Colonic mucosa (tissue), 4 donors: ENCODE measurements around the gene EEF1AKMT2. TPM values are rescaled to one million over a fixed set of nuclear protein-coding genes. Genes with fewer than 3 reads are reported as not detected.
"Not testable (repeated sequence)": the region's sequence is repeated elsewhere in the genome, so short reads cannot be mapped to it uniquely, and the experiment has no call there.

Experiments used
- DNase-seq: peaks from one replicate; pipeline ENCODE4 v3.0.0-alpha.2; 2020
- H3K27ac ChIP-seq: fragments of 200-600 bp; one replicate; pipeline ENCODE4 v1.8.0; 2021
- H3K27me3 ChIP-seq: fragments of 200-600 bp; one replicate; pipeline ENCODE4 v1.8.0; 2021
- H3K36me3 ChIP-seq: fragments of 200-600 bp; one replicate; pipeline ENCODE4 v1.8.0; 2021
- H3K4me1 ChIP-seq: fragments of 200-600 bp; one replicate; pipeline ENCODE4 v1.8.0; 2021; ENCODE audit warnings: mild to moderate bottlenecking
- H3K4me3 ChIP-seq: fragments of 200-600 bp; one replicate; pipeline ENCODE4 v1.8.0; 2021
- H3K9ac ChIP-seq, 2 donors: one replicate each; pipeline ENCODE4 v1.7.0; 2013; ENCODE audit warnings: control low read depth in 2 of 2, low read depth in 2 of 2, low read length in 2 of 2
- H3K9me3 ChIP-seq: fragments of 200-600 bp; one replicate; pipeline ENCODE4 v1.8.0; 2021
- CTCF ChIP-seq: fragments of 200-600 bp; IDR thresholded peaks from one replicate; pipeline ENCODE4 v1.8.0; 2022; ENCODE audit warnings: antibody characterized with exemption, mild to moderate bottlenecking
- intact Hi-C: fragments of 100-400 bp; cut with DNase I; formaldehyde crosslinking; loops from one replicate; pipeline ENCODE4 v1.14.1; 2022
- total RNA-seq, 2 donors: library from RNA; stranded (reverse); fragmentation: NEBNext Ultra II Directional in 1 of 2; extraction: Animal tissue kit (Norgen Biotek cat#: 25700) in 1 of 2; gene quantifications; one replicate each; pipeline ENCODE4 v1.2.1, GENCODE V29; 2021
- donor health status: healthy.
- donor health status: DM: no; HTN: no; CAD: no.
- donor health status: DM: no; HTN: no; CAD: no.

The EEF1AKMT2 gene
- total RNA-seq, 2 donors from 2014 or later, result 14.7 to 16.5 TPM

DNA sequence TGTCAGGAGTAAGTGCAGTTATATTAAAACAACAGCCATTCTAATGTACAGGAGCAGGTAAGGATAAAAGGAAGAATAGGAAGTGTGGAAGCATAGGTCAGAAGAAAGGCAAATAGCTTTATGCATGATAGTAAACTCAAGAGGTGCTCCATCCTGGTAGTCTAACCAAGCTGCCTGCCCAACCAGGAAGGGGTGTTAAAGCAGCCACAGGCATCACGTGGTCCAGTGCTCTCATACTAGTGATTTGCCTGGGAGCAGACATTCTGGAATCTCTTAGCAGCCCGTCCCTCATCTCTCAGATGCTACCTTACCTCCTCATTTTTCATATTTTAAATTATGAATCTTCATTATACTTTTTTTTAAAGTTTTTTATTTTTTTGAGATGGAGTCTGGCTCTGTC is 28.4 kb upstream of the EEF1AKMT2 start:
- DNase-seq, result no peak
- Histone ChIP-seq H3K4me3 (no peak overlapping the region), H3K27me3 (no peaks in the 10 kb centered on the region), H3K36me3 (no peaks in the 10 kb centered on the region), H3K9me3 (no peaks in the 10 kb centered on the region), H3K9ac (no peak overlapping the region), H3K27ac (no peak overlapping the region), H3K4me1 (no peaks in the 10 kb centered on the region)
- TF ChIP-seq CTCF, result no peak
- intact Hi-C loops, result no loop called here

DNA sequence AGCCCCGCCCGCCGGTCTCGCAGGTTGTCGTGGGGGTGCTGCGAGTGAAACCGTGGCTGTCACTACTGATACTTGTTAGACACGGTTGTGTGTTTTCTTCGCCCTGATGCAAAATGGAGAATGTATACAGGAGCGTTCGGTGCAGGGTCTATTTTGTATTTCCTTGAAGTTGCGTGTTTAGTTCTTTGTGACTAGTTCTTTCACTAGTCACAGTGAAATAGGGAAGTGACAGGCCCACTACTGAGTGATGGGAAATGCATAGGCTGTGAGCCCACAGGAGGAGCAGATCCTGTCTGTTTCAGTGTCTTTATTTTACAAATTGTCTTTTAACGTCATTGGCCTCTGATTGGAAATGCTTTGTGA is 10.6 kb upstream of the EEF1AKMT2 start:
- peak overlapping the region; percentile 58 for H3K27ac ChIP-seq
- no peak for TF ChIP-seq CTCF
- DNase-seq, result no peak
- intact Hi-C loops, result no loop called here
- peak overlapping the region; percentile 97 for H3K4me3 ChIP-seq
- no peaks in the 10 kb centered on the region for H3K9me3 ChIP-seq
- no peaks in the 10 kb centered on the region for H3K27me3 ChIP-seq
- H3K4me1 ChIP-seq, result no peaks in the 10 kb centered on the region
- peak overlapping the region; percentile 88 to 97 for H3K9ac ChIP-seq
- H3K36me3 ChIP-seq, result no peaks in the 10 kb centered on the region

GRCh38 chr10:124799211-124799610 is 7.5 kb upstream of the EEF1AKMT2 start:
- intact Hi-C loops, result no loop called here
- TF ChIP-seq CTCF, result no peak
- no peaks in the 10 kb centered on the region for H3K4me1 ChIP-seq
- no peak overlapping the region for H3K9ac ChIP-seq
- H3K4me3 ChIP-seq, result no peak overlapping the region
- H3K9me3 ChIP-seq, result no peaks in the 10 kb centered on the region
- no peaks in the 10 kb centered on the region for H3K27me3 ChIP-seq
- no peaks in the 10 kb centered on the region for H3K36me3 ChIP-seq
- H3K27ac ChIP-seq, result no peak overlapping the region
- DNase-seq, result no peak

GRCh38 chr10:124798781-124799180 is 7.1 kb upstream of the EEF1AKMT2 start:
- Histone ChIP-seq H3K4me3 (no peak overlapping the region), H3K27me3 (no peaks in the 10 kb centered on the region), H3K27ac (no peak overlapping the region), H3K36me3 (no peaks in the 10 kb centered on the region), H3K9me3 (no peaks in the 10 kb centered on the region), H3K4me1 (no peaks in the 10 kb centered on the region), H3K9ac (no peak overlapping the region)
- no peak for TF ChIP-seq CTCF
- DNase-seq, result no peak
- intact Hi-C loops, result no loop called here

GRCh38 chr10:124798364-124798763 is 6.7 kb upstream of the EEF1AKMT2 start:
- Histone ChIP-seq H3K4me3 (no peak overlapping the region), H3K4me1 (no peaks in the 10 kb centered on the region), H3K9me3 (no peaks in the 10 kb centered on the region), H3K27me3 (no peaks in the 10 kb centered on the region), H3K9ac (no peak overlapping the region), H3K36me3 (no peaks in the 10 kb centered on the region), H3K27ac (no peak overlapping the region)
- no peak for TF ChIP-seq CTCF
- intact Hi-C loops, result no loop called here
- no peak for DNase-seq

DNA sequence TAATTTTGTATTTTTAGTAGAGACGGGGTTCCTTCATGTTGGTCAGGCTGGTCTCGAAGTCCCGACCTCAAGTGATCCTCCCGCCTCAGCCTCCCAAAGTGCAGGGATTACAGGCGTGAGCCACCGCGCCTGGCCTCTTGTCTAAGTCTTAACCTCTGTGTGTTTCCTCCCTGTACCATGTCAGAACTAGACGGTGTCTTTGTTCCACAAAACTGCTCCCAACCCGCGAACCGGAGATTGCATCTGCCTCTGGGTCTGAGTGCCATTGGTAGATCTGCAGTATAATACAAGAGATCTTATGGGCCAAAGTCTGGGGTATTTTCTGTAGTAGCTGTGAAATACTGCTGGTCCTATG is 1.3 kb upstream of the EEF1AKMT2 start:
- Histone ChIP-seq H3K4me1 (no peaks in the 10 kb centered on the region), H3K4me3 (no peak overlapping the region), H3K9ac (no peak overlapping the region), H3K9me3 (no peaks in the 10 kb centered on the region), H3K27me3 (no peaks in the 10 kb centered on the region), H3K36me3 (no peaks in the 10 kb centered on the region), H3K27ac (no peak overlapping the region)
- no peak for TF ChIP-seq CTCF
- intact Hi-C loops, result no loop called here
- no peak for DNase-seq

- H3K4me3 ChIP-seq, H3K36me3 ChIP-seq, H3K4me1 ChIP-seq, H3K9ac ChIP-seq, H3K27me3 ChIP-seq, H3K27ac ChIP-seq, intact Hi-C loops, DNase-seq, H3K9me3 ChIP-seq: not testable (repeated sequence)
Observed at GRCh38 chr10:124782900-124783299, 8.8 kb downstream of the EEF1AKMT2 start.
